Stimulated activated CD4-positive, alpha-beta T cell treated with anti-CD3 and anti-CD28 coated beads, Interleukin-12 subunit alpha, Interleukin-12 subunit beta, amount 100 ng/mL, for 4 hours (primary cell): ENCODE measurements around the gene FBLIM1.
"Not testable (repeated sequence)": the region's sequence is repeated elsewhere in the genome, so short reads cannot be mapped to it uniquely, and the experiment has no call there.

Experiments used
- DNase-seq: peaks from one replicate; pipeline ENCODE4 v3.0.0-alpha.2; 2020

The FBLIM1 gene

DNA sequence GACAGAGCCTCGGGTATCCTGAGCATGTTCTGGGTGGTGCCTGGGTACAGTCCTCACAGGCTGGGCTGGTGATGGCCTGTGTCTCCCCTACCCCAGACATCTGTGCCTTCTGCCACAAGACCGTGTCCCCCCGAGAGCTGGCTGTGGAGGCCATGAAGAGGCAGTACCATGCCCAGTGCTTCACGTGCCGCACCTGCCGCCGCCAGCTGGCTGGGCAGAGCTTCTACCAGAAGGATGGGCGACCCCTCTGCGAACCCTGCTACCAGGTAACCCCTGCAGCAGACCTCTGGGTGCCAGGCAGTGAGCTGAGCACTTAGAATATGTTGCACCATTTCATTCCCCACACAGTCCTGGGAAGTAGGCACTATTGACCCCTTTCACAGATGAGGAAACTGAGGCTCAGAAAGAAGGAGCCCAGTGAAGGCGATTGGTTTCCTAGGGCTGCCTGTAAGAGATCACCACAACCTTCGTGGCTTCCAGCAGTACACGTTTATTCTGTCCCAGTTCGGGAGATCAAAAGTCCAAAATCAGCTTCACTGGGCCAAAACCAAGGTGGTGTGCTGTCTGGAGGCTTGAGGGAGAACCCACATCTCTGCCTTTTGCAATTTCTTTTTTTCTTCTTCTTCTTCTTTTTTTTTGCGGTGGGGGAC is 11.8 kb downstream of the FBLIM1 start:
- no peak for DNase-seq

DNA sequence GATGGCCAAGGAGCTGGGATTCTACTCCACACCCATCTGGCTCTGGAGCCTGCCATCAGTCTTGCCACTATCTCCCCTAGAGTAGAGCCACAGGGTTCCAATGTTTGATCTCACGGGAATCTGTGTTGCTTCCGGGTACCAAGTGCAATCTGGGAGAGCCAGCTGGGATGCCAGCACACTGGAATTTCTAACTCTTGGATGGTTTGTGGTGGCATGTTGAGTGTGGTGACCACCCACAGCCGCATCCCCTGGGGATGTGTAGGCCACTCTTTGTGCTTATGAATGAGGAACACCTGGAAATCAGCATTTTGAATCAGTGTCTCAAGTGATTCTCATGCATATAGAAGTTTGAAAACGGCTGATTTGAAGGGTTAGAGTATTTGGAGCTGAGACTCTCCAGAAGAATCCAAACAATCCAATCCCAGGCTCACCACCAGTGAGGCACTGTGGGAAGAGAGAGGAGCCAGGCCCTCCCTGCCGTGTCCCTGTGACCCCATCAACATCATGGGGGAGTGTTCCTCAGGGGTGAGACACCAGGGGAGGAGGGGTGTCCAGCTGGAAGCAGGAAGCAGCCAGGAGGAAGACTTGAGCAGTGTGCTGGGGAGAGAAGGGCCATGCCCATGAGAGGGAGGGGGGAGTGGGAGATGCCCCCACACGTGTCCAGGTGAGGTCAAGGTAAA is 13.4 kb downstream of the FBLIM1 start:
- no peak for DNase-seq

DNA sequence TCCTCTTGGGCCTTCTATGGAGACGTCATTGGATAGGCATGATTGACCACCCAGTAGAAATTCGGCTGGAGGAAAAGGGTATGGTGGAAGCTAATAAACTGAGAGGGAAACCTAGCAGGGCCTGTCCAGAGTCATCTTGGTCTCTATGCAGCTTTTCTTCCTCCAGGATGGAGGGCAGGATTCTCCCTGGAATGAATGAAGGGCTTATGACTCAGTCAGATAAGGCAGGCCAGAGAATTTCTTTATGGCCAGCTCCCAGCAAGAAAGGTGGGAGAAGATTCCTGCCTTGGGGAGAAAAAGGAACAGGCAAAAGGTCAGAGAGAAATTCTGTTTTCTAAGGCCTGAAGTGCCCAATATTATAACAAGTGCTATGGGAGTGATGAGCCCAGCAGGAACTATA is 17.1 kb downstream of the FBLIM1 start:
- no peak for DNase-seq

DNA sequence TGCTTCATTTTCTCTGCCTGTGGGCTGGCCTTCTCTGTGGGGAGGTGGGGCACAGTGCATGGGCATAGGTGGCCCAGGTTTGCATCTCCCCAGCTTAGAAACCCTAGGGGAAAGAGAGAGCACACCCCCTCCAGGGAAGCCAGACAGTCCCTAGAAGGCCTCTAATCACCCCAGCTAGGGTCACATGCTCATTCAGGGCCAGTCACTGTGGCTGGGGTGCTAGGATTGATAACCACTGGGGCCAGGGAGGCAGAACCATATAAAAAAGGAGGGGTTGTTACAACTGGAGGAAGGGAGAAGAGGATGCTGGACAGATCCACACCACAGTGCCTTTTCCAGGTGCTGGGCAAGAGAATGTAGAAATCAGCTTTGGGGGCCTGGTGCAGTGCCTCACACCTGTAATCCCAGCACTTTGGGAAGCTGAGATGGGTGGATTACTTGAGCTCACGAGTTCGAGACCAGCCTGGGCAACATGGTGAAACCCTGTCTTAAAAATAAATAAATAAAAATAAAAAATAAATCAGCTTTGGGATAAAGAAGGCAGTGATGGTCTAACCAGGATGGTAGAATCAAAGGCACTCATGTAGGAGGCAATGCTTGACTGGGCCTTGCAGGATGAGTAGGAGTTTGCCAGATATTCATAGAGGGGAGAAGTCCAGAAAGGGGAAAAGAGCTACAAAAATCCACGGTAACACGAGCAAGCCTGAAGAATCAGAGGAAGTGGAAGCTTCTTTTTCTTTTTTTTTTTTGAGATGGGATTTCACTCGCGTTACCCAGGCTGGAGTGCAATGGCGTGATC is 19.5 kb downstream of the FBLIM1 start:
- no peak for DNase-seq

DNA sequence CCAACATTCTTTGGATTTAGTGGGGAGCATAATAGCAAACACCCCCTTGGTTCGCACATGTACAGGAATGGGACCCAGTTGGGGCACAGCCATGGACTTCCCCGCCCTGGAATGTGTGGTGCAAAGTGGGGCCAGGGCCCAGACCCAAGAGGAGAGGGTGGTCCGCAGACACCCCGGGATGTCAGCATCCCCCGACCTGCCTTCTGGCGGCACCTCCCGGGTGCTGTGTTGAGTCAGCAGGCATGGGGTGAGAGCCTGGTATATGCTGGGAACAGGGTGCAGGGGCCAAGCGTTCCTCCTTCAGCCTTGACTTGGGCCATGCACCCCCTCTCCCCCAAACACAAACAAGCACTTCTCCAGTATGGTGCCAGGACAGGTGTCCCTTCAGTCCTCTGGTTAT is 27.1 kb downstream of the FBLIM1 start:
- DNase-seq: no peak

DNA sequence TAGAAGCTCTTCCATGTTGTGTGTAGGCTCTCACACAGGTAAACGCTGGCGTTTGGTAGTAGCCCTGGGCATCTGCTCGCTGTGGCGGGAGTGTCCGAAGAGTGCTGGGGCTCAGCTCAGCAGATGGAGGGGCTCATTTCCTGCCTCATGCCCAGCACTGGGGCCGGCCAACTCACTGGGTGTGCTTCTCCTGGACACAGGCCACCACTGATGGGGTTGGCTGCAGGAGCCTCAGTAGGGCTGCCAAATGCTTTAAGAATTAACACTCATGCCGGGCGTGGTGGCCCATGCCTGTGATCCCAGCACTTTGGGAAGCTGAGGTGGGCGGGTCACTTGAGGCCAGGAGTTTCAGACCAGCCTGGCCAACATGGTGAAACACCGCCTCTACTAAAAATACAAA is 28.0 kb downstream of the FBLIM1 start:
- DNase-seq: no peak

DNA sequence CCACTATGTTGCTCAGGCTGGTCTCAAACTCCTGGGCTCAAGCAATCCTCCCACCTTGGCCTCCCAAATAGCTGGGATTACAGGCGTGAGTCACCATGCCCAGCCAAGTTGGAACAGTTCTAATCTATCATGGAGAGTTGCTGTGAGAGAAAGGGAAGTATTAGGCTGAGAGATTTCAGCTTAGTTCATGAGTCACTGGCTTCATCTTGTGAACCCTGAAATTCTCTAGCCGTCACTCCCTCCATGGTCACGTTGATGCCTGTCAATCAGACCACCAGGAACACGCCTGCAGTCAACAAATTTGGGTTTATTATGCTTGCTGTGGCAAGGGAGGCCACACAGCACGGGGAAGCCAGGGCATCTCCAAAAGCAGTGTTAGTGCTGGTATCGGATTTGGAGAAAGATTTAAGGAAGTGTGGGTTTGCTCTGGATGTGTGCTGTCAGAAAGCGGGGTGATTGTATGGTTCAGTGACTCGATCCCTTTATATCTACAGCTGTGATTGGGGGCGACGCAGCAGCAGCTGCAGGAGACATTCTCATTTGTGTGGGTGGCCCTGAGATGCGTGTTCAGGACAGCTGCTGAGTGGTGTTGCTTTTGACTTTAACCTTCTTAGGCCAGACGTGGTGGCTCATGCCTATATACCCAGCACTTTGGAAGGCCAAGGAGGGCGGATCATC is 30.2 kb downstream of the FBLIM1 start:
- no peak for DNase-seq

DNA sequence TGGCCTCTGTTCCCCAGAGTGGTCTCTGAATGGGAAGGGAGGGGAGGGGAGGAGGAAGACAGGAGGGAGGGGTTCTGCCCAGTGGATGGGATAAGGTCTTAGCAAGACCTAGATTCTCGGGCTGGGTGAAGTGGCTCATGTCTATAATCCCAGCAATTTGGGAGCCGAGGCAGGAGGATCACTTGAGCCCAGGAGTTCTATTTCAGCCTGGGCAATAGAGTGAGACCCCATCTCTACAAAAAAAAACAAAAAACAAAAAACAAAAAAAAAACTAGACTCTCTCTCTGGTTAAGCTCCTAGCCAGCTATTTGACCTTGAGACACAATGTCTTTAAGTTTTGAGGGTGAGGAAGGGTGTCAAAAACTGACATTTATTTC is 37.5 kb downstream of the FBLIM1 start:
- DNase-seq: no peak

DNA sequence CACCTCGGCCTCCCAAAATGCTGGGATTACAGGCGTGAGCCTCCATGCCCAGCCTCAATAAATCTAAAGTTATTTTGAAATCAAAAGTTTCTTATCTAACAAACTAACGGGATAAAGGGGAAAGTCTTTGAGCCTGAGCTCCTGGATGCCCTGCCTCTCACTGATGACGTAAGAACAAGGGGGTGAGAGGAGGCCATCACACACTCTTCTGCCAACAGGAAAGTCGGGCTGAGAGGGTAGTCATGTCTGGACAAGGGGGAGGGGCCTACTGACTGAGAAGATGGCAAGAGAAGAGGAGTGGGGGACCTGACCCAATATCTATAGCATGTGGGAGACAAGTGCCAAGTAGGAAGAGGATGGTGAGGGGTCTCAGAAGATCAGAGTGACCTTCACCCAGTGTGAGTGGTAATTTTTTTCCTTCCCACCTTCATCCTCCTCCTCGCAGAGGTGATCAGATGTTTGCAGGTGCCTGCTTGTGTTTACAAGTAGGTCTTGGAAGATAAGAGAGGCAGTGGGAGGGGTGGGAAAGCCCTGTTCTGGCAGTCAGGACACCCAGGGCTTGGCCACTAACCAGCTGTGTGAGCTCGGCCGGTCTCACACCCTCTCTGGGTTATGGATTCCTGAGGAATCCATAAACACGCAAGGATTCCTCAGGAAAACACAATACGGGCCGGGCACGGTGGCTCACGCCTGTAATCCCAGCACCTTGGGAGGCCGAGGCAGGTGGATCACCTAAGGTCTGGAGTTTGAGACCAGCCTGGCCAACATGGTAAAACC is 39.2 kb downstream of the FBLIM1 start:
- no peak for DNase-seq

DNA sequence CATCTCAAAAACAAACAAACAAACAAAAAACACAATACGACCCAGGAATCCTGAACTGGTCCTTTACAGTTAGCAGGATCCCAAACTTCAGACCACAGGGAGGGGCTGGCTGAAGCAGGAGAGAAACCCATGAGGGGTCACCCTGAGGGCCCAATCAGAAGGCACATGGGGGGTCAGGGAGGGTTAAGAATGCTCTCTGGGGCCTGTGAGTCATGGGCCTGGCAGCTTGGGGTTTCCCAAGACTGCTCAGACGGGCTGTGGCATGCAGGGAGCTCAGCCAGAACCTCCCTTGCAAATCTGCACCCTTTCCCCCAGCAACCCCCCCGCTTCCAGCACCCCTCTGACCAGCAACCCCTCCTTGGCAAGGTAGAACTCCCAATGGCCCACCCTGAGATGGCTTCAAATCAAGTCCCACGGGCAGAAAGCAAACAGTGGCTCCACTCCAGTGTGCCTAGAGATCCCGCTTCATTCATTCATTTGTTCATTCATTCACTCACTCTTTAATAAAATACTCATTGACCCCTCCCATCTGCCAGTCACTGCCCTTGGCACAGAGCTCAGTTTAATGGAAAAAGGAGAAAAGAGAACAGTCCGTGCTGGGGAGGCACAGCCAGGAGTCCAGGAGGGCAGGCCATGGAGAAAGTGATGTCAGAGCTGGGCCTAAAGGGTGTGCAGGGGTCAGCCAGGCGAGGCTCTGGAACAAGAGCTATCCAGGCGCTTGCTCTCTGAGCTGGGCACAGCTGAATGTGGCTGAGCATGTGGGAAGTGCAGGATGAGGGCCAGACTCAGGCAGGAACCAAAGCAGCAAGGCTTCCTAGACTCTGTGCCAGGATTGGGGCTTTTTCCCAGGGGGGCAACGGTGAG is 40.6 kb downstream of the FBLIM1 start:
- DNase-seq: no peak

DNA sequence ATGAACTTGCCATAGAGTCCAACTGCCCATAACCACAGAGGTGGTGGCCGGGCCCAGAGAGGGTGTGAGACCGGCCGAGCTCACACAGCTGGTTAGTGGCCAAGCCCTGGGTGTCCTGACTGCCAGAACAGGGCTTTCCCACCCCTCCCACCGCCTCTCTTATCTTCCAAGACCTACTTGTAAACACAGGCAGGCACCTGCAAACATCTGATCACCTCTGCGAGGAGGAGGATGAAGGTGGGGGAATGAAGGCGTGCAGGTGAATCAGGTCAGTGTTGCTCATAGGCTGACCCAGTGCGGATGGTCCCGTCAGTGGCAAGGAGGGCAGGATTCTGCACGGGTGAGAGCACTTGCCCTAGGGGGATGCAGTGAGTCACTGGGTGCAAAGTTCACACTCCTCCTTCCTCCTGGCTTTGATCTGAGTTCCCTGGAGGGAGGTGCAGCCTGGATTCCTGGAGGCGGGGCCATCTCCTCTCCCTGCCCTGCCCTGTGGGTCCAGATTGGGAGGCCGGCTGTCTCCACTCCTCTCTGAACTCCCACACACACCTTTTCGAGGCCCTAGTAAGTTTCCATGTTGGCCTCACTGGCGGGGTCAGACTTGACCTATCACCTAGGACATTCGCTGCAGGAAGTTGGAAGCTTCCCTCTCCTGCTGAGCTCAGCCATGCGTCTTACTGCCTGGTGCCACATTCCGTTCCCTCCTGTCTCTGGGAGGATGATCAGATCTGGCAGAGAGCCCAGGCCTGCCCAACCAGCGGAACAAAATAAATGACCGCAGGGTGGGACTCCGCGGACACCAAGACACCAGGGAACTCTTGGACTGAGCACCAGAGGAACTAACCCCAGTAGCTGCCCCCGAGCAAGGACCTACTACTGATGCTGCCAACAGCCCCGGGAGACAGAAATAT is 41.6 kb downstream of the FBLIM1 start:
- no peak for DNase-seq

DNA sequence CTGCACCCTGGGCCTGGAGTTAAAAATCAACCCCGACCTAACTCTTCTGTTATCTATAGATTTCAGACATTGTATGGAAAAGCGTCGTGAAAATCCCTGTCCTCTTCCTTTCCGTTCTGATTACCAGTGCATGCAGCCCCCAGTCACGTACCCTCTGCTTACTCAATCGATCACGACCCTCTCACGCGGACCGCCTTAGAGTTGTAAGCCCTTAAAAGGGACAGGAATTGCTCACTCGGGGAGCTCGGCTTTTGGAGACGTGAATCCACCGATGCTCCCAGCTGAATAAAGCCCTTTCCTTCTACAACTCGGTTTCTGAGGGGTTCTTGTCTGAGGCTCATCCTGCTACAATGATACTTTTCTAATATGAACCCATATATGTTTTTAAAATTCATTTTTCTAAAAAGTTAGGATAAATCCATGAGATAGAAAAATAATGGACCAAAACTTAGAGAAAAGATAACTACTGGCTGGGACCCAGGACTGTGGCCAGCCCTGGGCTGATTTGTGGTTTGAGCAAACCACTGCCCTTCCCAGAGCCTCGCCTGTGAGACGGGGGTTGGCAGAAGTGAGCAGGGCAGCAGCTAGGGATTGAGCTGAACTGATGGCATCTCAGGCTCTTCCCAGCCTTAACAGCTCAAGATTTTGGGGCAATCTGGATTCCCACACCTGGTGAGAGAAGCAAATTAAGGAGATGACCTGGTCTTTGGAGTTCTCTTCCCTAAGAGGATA is 43.8 kb downstream of the FBLIM1 start:
- no peak for DNase-seq

DNA sequence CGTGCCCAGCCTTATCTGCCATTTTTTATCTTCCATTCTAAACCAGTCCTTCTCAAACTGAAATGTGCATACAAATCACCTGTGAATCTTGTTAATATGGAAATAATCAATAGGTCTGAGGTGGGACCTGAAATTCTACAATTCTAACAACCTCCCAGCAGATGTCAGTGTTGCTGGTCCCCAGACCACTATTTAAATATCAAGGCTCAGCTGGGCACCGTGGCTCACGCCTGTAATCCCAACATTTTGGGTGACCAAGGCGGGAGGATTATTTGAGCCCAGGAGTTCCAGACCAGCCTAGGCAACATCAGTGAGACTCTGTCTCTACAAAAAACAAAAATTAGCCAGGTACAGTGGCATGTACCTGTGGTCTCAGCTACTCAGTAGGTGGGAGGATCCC is 44.8 kb downstream of the FBLIM1 start:
- DNase-seq: no peak

DNA sequence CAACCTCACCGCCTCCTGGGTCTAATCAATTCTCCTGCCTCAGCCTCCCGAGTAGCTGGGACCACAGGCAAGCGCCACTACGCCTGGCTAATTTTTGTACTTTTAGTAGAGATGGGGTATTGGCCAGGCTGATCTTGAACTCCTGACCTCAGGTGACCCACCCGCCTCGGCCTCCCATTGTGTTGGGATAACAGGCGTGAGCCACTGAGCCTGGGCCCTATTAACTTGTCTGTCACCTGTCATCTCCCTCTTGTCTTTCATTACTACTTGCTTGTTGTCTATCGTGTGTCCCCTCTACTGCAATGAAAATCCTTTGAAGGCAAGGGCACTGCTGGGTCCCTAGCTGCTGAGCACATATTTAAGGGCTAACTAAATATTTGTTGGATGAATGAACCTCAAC is 45.5 kb downstream of the FBLIM1 start:
- DNase-seq: no peak

DNA sequence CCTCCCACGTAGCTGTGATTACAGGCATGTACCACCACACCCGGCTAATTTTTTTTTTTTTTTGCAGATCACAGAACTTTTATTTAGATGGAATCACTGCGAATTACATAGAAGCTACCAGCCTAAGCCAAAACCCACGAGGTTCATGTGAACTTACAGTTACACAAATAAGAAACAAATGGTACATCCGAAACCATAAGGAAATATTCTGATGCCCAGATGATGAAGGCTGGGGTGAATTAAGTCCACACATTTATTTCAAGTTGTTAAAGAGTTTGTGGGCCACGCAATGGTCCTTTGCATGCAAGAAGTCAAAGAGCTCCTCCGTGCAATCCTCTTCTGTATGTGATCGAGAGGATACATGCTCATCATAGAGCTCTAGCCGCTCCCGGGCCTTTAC is 48.5 kb downstream of the FBLIM1 start:
- DNase-seq: no peak

DNA sequence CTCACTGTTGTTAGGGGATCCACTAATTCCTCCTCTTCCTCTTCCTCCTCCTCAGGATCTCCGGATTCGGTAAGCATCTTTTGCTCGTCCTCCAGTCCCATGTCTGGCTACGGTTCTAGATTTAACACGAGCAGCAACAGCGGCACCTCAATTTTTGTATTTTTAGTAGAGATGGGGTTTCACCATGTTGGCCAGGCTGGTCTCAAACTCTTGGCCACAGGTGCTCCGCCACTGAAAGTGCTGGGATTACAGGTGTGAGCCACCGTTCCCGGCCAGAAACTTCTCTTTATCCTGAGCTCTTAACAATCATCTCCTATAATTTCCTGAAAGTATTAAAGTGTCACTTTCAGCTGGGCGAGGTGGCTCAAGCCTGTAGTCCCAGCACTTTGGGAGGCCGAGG is 49.0 kb downstream of the FBLIM1 start, which contains the start of gene UQCRHL:
Gene UQCRHL, minus strand, starts transcription at position 101 of the 400 bp plus-strand sequence. Its CDS starts 0 bp downstream, at position 101.
- not testable (repeated sequence) for DNase-seq

DNA sequence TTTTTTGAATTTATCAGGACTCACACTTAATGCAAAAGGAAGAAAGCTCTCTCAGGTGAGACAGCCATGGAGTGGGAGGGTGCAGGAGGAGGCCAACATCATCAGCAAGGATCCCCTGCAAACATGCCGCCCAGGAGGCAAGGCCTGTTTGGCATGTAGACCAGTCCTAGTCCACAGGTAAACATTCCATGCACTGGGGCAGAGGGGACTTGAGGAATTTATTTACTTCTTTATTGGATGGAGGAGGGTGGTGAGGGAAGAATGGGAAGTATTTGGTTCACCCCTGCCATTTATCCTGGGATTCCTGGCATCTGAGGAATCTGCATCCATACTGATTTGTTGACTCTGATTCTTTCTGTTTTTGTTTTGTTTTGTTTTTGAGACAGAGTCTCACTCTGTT is 50.4 kb downstream of the FBLIM1 start:
- no peak for DNase-seq

DNA sequence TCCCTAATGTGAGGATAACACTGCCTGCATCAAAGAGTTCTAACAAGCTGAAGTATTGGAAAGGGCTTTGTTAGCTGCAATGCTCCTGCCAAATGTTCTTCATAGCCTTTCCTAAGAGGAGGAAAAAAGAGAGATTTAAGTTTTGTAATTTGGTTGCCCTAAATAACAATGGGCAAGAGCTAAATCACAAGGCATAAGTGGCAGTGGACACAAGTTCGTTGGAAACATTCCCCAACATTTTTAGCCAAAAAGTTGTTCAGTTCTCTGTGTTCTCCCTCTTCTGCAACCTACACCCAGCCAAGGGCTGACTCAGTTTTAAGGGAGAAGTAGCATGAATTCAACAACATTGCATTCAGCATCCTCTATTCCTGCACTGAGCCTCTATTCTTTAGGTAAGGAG is 51.5 kb downstream of the FBLIM1 start:
- DNase-seq: no peak

DNA sequence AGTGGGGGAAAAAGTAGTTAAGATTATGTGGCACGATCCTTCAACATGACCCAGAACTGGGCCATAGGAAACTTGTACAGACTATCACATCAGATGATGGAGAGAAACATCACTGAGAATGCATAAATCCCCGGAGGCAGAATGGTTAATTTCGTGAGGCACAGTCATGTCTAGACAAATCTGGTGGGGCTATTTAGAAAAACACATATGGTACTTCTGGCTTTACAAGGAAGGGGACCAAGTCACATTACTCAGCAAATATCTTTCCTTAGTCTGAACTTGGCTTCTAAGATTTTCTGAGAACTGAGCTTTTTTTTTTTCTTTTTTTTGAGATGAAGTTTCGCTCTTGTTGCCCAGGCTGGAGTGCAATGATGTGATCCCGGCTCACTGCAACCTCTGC is 58.1 kb downstream of the FBLIM1 start:
- DNase-seq: no peak

DNA sequence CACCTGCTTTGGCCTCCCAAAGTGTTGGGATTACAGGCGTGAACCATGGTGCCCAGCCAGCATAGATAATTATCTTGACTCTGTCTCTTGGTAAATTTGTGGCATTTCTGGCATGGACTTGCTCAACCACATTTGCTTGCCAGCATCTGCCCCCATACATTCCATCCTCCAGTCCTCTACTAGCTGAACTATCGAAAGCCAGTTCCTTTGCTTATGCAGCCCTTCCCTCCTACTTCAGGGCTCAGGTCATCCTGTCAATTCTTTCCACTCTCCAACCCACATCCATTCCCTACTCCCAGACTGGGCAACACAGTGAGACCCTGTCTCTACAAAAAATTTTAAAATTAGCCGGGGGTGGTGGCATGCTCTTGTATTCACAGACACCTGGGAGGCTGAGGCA is 61.9 kb downstream of the FBLIM1 start:
- no peak for DNase-seq
